Prostate gland (tissue), 2 donors: ENCODE measurements around the gene CENPA.

ENCODE experiments used
- CTCF ChIP-seq, 4 experiments: fragments of 200-600 bp in 2 of 4; fragments of 450-650 bp in 2 of 4; sonication (generic) in 2 of 4; IDR thresholded peaks; 1 replicate in 3 of 4; 2 replicates in 1 of 4; pipeline ENCODE4 v1.5.1; 2016 to 2019; ENCODE audit warnings: antibody characterized with exemption in 4 of 4, mild to moderate bottlenecking in 2 of 4, moderate library complexity in 2 of 4
- POLR2A ChIP-seq: fragments of 450-650 bp; IDR thresholded peaks from one replicate; pipeline ENCODE4 v1.6.1; 2016; ENCODE audit warnings: antibody characterized with exemption, mild to moderate bottlenecking

GRCh38 chr2:26818255-26818654 lies 32.4 kb downstream of the CENPA start:
- TF ChIP-seq POLR2A (no peak), CTCF (IDR thresholded peaks at IDR 0.05) (no peak)
